Dermis microvascular lymphatic vessel endothelial cell (primary cell): ENCODE results near the gene EFCAB8. TPM values are rescaled to one million over a fixed set of nuclear protein-coding genes. Genes with fewer than 3 reads are reported as not detected.
"Not testable (repeated sequence)": the region's sequence is repeated elsewhere in the genome, so short reads cannot be mapped to it uniquely, and the experiment has no call there.

Experiments used
- DNase-seq, 2 donors: peaks; one replicate each; pipeline versions ENCODE4 v3.0.0 to v3.0.0-alpha.2; 2010; ENCODE audit warnings: low read depth in 2 of 2
- total RNA-seq: library from RNA; depleted of rRNA; stranded (reverse); fragments of >200 nt; gene quantifications from 2 replicates; pipeline ENCODE4 v1.2.1, GENCODE V29; 2014

EFCAB8 gene
- total RNA-seq, 1 donor from 2014 or later, result not detected

GRCh38 chr20:32887492-32887891 lies 28.8 kb downstream of the EFCAB8 start:
- no peak for DNase-seq

- DNase-seq, result no peak
Observed at GRCh38 chr20:32888636-32889035, 29.9 kb downstream of the EFCAB8 start.

DNA sequence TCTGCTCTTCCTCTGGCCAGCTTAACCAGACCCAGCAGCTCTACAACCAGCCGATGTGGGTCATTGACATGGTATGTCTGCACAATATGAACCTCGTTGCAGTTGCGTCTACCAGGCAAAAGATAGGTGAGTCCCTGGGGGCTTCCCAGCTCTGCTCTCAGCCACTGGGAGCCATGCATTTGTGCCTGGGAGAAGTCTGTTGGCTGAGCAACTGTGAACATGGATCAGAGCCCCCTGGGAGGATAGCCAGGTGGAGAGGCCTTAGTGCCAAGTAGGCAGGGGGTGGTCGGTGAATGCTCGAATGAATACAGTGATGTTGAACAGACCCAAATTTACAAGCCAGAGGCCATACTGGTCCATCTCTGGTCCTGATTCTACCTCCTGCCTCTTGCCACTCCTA lies 30.6 kb downstream of the EFCAB8 start:
- no peak for DNase-seq

- DNase-seq, result no peak
Observed at GRCh38 chr20:32891491-32891890, 32.8 kb downstream of the EFCAB8 start.

DNA sequence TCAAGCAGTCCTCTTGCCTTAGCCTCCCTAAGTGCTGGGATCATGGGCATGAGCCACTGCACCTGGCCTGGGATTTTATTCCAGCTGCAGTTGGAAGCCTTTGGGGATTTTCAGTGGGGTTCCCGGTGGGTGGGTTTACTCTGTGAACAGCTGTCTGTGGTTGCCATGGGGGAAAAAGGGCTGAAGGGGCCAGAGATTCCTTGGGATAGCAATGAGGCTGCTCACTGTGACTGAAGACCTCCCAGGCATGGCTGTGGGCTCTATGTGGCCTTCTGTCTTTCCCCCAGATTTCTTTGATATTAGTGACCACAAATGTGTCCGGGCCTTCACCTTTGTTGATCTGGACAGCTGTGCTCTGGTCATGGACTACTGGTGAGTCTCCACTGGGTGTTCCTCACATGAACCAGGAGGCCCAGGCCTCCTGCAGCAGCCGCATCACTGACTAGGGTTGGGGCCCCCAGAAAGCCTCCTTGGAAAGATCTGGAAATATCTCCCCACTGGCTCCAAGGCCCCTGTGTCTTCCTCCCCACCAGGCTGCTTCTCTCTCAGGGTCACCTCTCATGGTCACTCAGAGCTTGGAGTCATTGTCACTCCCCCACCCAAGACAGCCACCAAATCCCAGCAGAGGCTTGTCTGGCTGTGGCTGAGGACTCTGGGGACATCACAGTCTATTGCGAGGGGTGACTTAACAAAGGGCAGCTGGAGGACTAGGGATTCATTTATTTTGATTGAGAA lies 33.4 kb downstream of the EFCAB8 start:
- DNase-seq, result no peak

DNA sequence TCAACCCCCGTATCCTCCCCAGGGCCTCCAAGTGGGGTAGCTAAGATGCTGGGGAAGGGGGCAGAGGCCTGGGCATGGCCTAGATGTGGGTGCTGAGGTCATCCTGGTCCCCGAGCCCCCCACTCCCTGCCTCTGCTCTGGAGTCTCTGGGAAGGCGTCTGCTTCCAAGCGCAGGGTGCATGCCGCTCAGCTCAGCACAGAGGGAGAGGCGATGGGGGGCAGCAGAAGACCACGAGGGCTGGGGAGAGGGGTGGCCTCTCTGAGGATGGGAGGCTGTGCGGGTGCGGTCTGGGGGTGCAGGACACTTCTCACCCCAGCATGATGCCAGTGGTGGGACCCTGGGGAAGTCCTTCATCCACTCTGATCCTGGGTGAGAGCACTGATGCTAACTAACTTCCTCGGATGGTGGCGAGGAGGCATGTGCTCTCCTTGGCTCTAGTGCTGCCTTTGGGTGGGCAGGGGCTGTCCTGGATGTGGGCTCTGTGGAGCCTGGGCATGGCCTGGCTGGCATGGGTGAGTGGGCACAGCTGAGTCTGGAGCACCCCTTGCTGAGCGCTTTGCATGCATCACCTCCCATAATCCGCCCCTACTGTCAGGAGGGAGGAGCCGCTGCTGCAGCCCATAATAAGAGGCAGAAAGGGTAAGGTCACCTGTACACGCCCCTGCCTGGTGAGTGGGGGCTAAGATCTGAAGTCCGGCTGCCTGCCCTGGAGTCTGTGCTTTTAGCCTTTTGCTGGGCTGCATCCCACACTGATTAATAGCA lies 34.7 kb downstream of the EFCAB8 start:
- DNase-seq, result no peak

GRCh38 chr20:32894026-32894483 lies 35.3 kb downstream of the EFCAB8 start:
- peak in 1 of 2 donors; percentile 34 for DNase-seq

- no peak for DNase-seq
Observed at GRCh38 chr20:32894711-32895355, 36.1 kb downstream of the EFCAB8 start.

GRCh38 chr20:32896521-32897280 lies 38.0 kb downstream of the EFCAB8 start:
- no peak for DNase-seq

DNA sequence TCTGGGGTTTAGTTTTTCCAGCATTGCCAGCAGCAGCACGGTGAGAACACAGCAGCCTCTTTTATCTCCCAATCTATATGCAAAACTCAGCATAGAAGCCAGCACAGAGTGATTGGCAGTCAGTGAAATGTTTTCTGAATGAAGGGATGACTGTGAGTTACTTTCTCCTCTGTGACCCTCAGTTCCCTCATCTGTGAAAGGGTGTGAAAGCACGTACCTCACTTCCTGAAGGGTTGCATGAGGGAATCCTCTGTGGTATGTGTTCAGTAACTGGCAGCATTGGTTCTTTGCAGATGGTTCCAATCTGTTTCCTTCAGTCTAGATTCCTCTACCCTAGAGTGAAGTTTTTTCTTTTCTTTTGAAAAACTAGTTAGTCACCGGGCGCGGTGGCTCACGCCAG lies 40.0 kb downstream of the EFCAB8 start:
- DNase-seq, result no peak

DNA sequence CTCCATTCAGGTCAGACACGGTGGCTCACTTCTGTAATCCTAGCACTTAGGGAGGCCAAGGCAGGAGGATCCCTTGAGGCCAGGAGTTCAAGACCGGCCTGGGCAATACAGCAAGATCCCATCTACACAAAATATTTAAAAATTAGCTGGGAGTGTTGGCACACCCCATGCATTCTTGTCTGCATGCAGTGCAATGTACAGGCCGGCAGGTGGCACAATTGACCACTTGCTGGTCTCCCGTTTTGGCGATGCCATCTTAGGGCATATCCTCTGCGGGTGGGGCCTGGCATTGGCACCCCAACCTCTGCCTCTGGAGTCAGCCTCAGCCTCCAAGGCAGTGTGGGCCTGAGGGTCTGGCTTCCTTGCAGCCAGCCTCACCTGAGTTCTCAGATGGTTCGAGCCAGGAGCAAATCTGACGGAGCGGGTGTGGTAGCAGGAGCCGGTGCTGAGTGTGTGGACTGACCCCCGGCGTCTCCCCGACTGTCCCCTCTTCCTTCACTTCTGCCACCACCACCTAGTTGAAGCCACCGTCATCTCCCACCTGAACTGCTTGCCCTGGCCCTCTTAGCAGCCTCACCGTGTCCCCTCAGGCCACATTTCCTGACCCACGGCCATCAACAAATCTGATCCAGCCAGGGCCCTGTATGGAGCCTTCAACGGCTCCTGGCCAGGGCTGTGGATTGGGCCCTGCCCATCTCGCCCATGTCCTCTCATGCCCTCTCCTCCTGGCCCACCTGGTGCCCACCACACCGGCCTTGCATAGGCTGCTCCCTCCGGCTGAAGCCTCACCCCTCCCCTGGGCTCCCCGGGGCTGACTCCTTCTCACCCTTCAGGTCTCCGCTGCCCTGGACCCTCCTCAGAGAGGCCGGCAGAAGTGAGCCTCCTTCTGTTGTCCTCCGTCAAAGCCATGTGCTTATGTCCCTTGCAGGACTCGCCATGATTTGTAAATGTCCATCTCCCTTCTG lies 44.0 kb downstream of the EFCAB8 start:
- DNase-seq, result peak; percentile 12 to 51

DNA sequence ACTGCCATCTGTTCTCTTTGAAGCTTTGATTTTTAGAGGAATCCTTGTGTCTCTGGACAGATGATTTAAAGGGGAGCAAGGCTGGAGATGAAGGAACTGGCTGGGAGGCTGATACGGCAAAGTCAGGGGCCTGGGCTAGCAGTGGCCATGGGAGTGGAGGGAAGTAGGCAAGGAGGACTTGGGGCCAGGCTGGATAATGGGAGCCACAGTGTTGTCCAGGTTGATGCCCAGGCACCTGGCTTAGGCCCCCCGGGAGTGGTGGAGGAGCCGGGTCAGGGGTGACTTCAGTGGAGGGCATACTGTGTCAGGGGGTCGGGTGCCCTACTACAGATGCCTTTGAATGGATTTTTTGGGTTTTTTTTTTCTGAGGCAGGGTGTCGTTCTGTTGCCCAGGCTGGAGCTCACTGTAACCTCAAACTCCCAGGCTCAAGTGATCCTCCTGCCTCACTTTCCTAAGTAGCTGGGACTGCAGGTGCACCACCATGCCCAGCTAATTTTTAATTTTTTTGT lies 45.0 kb downstream of the EFCAB8 start:
- no peak for DNase-seq

- not testable (repeated sequence) for DNase-seq
Observed at GRCh38 chr20:32904678-32905077, 46.0 kb downstream of the EFCAB8 start.

- DNase-seq, result no peak
Observed at GRCh38 chr20:32906200-32906599, 47.5 kb downstream of the EFCAB8 start.

GRCh38 chr20:32906871-32907495 lies 48.3 kb downstream of the EFCAB8 start:
- no peak for DNase-seq

GRCh38 chr20:32907886-32908285 lies 49.2 kb downstream of the EFCAB8 start:
- no peak for DNase-seq

GRCh38 chr20:32908334-32909292 lies 49.9 kb downstream of the EFCAB8 start:
- DNase-seq, result no peak

GRCh38 chr20:32909451-32909850 lies 50.7 kb downstream of the EFCAB8 start:
- no peak for DNase-seq
